ENCODE results near the gene FARS2.

The FARS2 gene

GRCh38 chr6:5290097-5290496, 28.8 kb downstream of the FARS2 start:
- DNase-seq: no peak

GRCh38 chr6:5290500-5290899, 29.2 kb downstream of the FARS2 start:
- DNase-seq: no peak

GRCh38 chr6:5292154-5292553, 30.8 kb downstream of the FARS2 start:
- no peak for DNase-seq

GRCh38 chr6:5293692-5294091, 32.4 kb downstream of the FARS2 start:
- DNase-seq: no peak

GRCh38 chr6:5294392-5295211, 33.3 kb downstream of the FARS2 start:
- no peak for DNase-seq

- no peak for DNase-seq
These were observed 34.3 kb downstream of the FARS2 start for GRCh38 chr6:5295623-5296022.

- no peak for DNase-seq
These were observed 39.0 kb downstream of the FARS2 start for GRCh38 chr6:5300206-5300764.

GRCh38 chr6:5302220-5302946, 41.1 kb downstream of the FARS2 start:
- DNase-seq: no peak

- no peak for DNase-seq
These were observed 41.8 kb downstream of the FARS2 start for GRCh38 chr6:5302995-5303622.

- no peak for DNase-seq
These were observed 42.4 kb downstream of the FARS2 start for GRCh38 chr6:5303682-5304081.

- peak; percentile 82 for DNase-seq
These were observed 44.8 kb downstream of the FARS2 start for GRCh38 chr6:5305968-5306626.

GRCh38 chr6:5307058-5307457, 45.7 kb downstream of the FARS2 start:
- DNase-seq: no peak

GRCh38 chr6:5308066-5308465, 46.8 kb downstream of the FARS2 start:
- DNase-seq: no peak

GRCh38 chr6:5314191-5314865, 53.0 kb downstream of the FARS2 start:
- no peak for DNase-seq

GRCh38 chr6:5315881-5316280, 54.6 kb downstream of the FARS2 start:
- peak; percentile 61 for DNase-seq

GRCh38 chr6:5316951-5317350, 55.6 kb downstream of the FARS2 start:
- no peak for DNase-seq

- DNase-seq: no peak
These were observed 57.4 kb downstream of the FARS2 start for GRCh38 chr6:5318617-5319272.

- DNase-seq: no peak
These were observed 62.7 kb downstream of the FARS2 start for GRCh38 chr6:5323979-5324378.

- no peak for DNase-seq
These were observed 63.9 kb downstream of the FARS2 start for GRCh38 chr6:5325173-5325572.

GRCh38 chr6:5326022-5326641, 64.8 kb downstream of the FARS2 start:
- DNase-seq: no peak

- DNase-seq: no peak
These were observed 67.5 kb downstream of the FARS2 start for GRCh38 chr6:5328800-5329199.
